ENCODE data around the gene MRPL36. TPM values are rescaled to one million over a fixed set of nuclear protein-coding genes. Genes with fewer than 3 reads are reported as not detected.
"Not testable (repeated sequence)": the region's sequence is repeated elsewhere in the genome, so short reads cannot be mapped to it uniquely, and the experiment has no call there.

MRPL36 gene
- total RNA-seq (2014; rRNA removed; shearing (Covaris generic)), result 72.8 and 96.3 TPM in 2 replicates

DNA sequence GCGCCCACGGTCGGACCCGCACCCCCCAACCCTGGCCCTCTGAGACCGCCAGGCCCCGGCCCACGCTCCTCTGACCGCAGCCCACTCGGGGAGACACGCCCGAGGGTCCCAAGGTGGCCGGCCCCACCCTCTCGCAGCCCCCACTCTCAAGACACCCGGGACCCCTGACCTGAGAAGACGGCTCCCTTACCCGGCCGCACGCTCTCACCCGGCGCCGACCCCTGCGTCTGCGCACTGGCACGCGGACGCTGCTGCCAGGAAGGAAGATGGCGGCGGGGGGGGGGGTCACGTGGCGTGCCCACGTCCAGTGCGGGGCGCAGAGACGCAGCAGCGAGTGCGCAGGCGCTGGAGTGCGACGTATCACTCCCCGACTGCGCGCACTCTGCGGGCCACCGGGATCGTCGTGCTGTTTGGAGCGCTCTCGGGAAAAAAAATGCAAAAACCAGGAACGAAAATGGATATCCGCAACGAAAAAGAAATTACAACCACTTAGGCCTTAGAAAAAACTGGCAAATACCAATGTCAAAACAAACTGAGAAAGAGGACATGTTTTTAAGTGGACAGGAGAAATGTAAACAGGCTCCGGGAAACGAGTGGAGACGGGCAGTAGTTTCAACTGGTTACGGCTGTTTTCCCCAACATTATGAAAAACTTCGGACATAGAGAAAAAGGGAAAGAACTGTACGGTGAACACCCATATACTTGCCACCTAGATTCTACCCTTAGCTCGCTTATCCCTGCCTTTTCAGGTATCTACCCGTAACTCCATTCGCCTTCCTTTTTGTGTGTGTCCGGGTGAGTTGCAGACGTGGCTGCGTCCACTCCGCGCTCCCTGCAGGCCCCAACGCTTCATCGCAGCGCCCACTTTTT is at the start of gene MRPL36:
MRPL36 (minus strand) TSS at position 236 of the 870 bp plus-strand sequence. CDS start 902 bp downstream, outside the sequence.
- Histone ChIP-seq H3K27ac (peak within 1 kb of the TSS; percentile 76), H3K4me3 (peak within 1 kb of the TSS; percentile 92), H3K4me1 (replicated peaks) (peaks cover 28% of the 10 kb centered on the region), H3K27me3 (replicated peaks) (no peaks in the 10 kb centered on the region), H3K36me3 (peaks cover 68% of the 10 kb centered on the region), H3K9me3 (replicated peaks) (peaks cover 5% of the 10 kb centered on the region; the same call in 1 of the 2 replicates)
- DNase-seq (ENCODE audit: low read depth in 1 of 2, low spot score in 2 of 2), result peak; percentile 86 to 93

DNA sequence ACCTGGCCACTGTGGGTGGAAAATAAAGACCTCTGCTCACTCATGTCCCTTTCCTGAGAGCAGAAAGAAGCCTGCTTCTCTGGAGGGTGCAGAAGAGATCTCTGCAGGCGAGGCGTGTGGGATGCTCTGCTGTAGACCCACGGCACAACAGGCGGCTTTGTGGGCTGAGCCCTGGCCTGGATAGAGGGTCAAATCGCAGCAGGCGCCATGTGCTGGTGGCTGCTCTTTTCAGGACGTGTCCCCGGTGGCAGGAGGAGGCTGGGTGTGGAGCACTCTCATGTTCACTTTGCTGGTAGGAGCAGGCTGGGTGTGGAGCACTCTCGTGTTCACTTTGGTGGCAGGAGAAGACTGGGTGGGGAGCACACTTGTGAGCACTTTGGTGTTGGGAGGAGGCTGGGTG is 48.0 kb upstream of the MRPL36 start:
- Histone ChIP-seq H3K27me3 (replicated peaks) (peaks cover 26% of the 10 kb centered on the region), H3K9me3 (replicated peaks) (no peaks in the 10 kb centered on the region), H3K4me1 (replicated peaks) (no peaks in the 10 kb centered on the region), H3K36me3 (no peaks in the 10 kb centered on the region), H3K4me3 (no peak overlapping the region), H3K27ac (no peak overlapping the region)
- DNase-seq (ENCODE audit: low read depth in 1 of 2, low spot score in 2 of 2), result no peak

DNA sequence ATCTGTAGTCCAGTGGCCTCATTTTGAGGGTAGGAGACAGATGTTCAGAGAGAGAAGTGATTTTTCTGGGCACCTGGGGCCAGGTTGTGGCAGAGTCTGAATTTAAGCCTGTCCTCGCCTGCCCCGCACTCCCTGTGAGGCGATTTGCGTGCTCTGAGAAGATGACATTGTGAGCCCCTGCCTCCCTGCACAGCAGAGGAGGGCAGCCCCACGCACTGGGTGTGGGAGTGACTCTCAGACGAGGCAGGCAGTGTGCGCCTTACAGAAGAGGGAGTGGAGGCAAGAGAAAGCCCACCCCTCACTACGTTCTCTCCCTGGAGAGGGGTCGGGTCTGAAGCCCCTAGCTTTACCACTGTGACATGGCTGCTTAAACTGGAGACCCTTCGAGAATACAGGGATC is 47.4 kb upstream of the MRPL36 start:
- no peak for DNase-seq (ENCODE audit: low read depth in 1 of 2, low spot score in 2 of 2)
- no peaks in the 10 kb centered on the region for H3K9me3 ChIP-seq (replicated peaks)
- H3K36me3 ChIP-seq, result no peaks in the 10 kb centered on the region
- H3K27me3 ChIP-seq (replicated peaks), result peaks cover 31% of the 10 kb centered on the region
- no peaks in the 10 kb centered on the region for H3K4me1 ChIP-seq (replicated peaks)
- no peak overlapping the region for H3K27ac ChIP-seq
- no peak overlapping the region for H3K4me3 ChIP-seq

DNA sequence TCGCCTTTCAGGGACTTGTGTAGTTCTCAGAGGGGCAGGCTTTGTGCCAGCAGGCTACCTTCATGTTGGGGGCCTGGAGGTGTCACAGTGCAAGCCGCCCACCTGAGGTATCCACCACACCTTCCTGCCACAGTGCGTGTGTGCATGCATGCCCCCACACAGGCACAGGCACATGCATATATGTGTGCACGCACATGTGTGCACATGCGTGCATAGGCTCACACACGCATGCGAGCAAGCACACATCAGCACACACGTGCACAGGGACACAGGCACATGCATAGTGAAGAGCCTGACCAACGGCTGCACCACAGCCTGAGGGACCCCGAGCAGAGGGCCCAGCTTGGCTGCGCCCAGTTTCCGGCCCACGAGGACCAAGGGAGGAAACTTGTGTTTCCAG is 46.9 kb upstream of the MRPL36 start:
- DNase-seq (ENCODE audit: low read depth in 1 of 2, low spot score in 2 of 2), result no peak
- no peak overlapping the region for H3K4me3 ChIP-seq

DNA sequence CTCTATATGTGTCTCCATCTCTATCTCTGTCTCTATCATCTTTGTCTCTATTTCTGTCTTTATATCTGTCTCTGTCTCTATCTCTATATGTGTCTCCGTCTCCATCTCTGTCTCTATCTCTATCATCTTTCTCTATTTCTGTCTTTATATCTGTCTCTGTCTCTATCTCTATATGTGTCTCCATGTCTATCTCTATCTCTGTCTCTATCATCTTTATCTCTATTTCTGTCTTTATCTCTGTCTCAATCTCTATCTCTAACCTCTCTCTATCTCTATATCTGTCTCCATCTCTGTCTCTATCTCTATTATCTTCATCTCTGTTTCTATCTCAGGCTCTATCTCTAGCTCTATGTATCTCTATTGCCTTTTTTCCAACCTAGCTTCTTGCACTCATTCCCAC is 46.1 kb upstream of the MRPL36 start:
- DNase-seq (ENCODE audit: low read depth in 1 of 2, low spot score in 2 of 2), result no peak
- H3K36me3 ChIP-seq, result no peaks in the 10 kb centered on the region

More for the DNA sequence above, 46.9 kb upstream of the MRPL36 start:
- Histone ChIP-seq H3K4me1 (replicated peaks) (no peaks in the 10 kb centered on the region), H3K27me3 (replicated peaks) (peaks cover 33% of the 10 kb centered on the region), H3K9me3 (replicated peaks) (no peaks in the 10 kb centered on the region), H3K27ac (no peak overlapping the region), H3K36me3 (no peaks in the 10 kb centered on the region)

DNA sequence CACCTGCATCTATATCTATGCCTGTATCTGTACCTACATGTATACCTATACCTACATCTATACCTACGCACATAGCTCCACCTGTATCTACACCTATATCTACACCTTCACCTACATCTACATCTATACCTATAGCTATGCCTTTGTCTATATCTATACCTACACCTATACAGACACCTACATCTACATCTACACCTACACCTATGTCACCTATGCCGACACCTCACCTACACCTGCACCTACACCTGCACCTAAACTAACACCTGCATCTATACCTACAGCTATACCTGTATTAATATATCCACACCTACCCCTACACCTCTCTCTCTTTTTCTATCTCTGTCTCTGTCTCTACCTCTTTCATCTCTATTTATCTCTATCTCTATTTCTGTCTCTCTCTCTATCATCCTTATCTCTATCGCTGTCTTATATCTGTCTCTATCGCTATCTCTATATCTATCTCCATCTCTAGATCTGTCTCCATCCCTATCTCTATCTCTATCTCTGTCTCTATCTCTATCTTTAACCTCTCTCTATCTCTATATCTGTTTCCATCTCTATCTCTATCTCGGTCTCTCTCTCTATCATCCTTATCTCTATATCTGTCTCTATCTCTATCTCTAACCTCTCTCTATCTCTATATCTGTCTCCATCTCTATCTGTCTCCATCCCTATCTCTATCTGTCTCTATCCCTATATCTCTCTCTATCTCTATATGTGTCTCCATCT is 45.2 kb upstream of the MRPL36 start:
- Histone ChIP-seq H3K4me3 (no peak overlapping the region), H3K4me1 (replicated peaks) (no peaks in the 10 kb centered on the region), H3K9me3 (replicated peaks) (no peaks in the 10 kb centered on the region), H3K27ac (no peak overlapping the region), H3K27me3 (replicated peaks) (peaks cover 26% of the 10 kb centered on the region), H3K36me3 (no peaks in the 10 kb centered on the region)
- no peak for DNase-seq (ENCODE audit: low read depth in 1 of 2, low spot score in 2 of 2)

More for the DNA sequence above, 46.1 kb upstream of the MRPL36 start:
- H3K4me3 ChIP-seq, result no peak overlapping the region
- H3K4me1 ChIP-seq (replicated peaks), result no peaks in the 10 kb centered on the region
- H3K9me3 ChIP-seq (replicated peaks), result no peaks in the 10 kb centered on the region
- H3K27ac ChIP-seq, result no peak overlapping the region
- H3K27me3 ChIP-seq (replicated peaks), result peaks cover 29% of the 10 kb centered on the region

DNA sequence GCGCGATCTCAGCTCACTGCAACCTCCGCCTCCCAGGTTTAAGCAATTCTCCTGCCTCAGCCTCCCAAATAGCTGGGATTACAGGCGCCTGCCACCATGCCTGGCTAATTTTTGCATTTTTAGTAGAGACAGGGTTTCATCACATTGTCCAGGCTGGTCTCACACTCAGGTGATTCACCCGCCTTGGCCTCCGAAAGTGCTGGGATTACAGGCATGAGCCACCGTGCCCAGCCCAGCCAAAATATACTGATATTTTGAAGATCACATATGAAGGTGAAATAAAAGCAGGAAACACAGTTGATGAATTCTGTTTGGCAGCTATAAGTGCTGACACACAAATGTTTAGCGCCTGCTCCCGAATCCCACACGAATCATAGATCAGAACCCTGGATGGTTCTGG is 44.1 kb upstream of the MRPL36 start:
- H3K4me1 ChIP-seq (replicated peaks); H3K4me3 ChIP-seq; H3K9me3 ChIP-seq (replicated peaks); H3K36me3 ChIP-seq; DNase-seq (ENCODE audit: low read depth in 1 of 2, low spot score in 2 of 2); H3K27ac ChIP-seq: not testable (repeated sequence)
- peaks cover 29% of the 10 kb centered on the region for H3K27me3 ChIP-seq (replicated peaks)

DNA sequence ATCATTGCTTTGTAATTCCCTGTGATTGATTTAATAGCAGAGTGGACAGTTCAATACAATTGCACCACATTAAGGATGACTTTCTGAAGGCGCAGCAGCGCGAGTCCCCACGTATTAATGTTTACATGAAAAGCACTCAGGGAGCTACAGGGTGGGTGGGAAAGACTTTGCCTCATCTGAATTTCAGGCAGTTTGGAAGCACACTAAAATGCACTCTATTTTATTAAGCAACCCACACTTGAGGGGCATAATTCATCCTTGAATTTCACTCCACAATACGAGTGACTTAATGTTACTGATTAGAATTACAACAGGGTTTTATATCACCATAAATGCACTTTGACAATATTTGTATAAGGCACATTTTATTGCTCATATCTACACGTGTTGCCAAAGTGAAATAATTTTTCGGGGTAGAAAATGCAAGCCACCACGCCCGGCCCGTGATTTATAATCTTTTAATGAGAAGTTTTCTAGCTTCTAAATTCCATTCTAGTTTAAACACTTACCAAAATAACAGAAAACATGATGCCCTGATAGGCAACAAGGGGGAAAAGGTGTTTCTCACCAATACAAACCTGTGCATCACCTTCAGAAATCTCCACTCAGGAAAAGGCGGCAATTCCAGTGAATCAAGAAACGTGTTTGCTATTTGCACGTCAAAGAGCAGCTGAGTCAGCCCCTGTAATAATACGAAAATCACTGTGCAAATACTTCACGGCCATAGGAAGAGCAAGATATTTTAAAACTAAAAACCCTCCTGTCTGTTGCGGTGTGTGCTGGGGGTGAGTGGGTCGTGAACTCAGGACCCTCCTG is 42.6 kb upstream of the MRPL36 start:
- Histone ChIP-seq H3K4me1 (replicated peaks) (no peaks in the 10 kb centered on the region), H3K36me3 (no peaks in the 10 kb centered on the region), H3K4me3 (no peak overlapping the region), H3K9me3 (replicated peaks) (no peaks in the 10 kb centered on the region), H3K27me3 (replicated peaks) (peaks cover 38% of the 10 kb centered on the region), H3K27ac (no peak overlapping the region)
- no peak for DNase-seq (ENCODE audit: low read depth in 1 of 2, low spot score in 2 of 2)

DNA sequence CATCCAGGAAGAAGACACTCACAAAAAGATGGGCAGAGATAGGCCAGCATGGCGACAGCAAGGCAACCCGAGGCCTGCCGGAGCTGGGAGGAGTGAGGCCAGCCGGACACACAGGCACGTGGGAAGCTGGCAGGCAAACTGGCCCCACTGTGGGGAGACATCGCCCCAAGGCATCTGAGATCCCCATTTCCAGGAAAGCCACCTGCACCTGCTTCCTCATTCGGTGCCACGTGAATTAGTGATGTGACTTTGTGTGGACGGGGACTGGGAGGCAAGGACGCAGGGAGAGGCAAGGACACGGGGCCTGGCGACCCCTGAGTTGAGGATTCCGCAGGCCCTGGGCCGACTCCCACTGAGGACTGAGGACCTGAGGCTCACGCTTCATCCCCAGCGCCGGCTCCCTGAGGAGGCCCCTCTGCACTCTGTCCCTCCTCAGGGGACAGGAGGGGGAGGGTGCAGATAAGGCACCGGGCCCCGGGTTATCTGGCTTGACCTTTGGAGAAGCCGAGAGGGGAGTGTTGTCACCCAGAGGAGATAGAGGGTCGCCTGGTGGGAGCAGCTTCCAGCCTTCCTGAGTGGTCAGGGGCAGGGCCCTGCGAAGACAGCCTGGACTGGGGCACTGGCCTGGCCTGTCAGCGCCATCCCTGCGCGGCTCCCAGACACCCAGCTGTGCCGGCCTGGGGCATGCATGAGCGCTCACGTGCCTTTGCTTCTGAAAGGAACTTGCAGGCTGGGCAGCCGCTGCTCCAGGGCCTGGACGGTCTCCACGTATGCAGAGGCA is 41.3 kb upstream of the MRPL36 start:
- Histone ChIP-seq H3K4me1 (replicated peaks) (no peaks in the 10 kb centered on the region), H3K36me3 (no peaks in the 10 kb centered on the region), H3K4me3 (no peak overlapping the region), H3K27ac (no peak overlapping the region), H3K27me3 (replicated peaks) (peaks cover 48% of the 10 kb centered on the region), H3K9me3 (replicated peaks) (no peaks in the 10 kb centered on the region)
- no peak for DNase-seq (ENCODE audit: low read depth in 1 of 2, low spot score in 2 of 2)

DNA sequence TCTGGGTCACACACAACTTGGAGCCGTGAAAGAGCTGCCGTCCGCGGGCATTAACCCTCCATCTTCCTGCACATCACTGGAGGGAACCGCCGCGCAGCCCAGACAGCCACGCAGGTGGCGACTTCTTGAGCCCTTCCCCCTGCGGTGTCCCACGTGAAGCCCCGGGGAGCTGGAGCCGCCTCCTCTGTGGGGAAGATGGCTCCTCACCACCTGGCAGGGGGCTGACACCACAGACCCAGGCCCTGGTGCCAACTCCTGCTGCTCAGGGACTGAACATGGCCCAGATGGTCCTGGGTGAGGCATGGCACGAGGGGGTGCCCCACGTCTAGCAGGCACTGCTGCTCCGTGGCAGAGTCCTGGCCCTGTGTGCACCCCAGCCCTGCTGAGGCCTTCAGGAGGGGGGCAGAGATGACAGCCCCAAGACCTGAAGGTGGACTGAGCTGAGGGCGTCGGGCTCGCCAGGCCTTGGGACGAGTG is 40.5 kb upstream of the MRPL36 start:
- Histone ChIP-seq H3K27ac (no peak overlapping the region), H3K36me3 (no peaks in the 10 kb centered on the region), H3K4me3 (no peak overlapping the region), H3K4me1 (replicated peaks) (no peaks in the 10 kb centered on the region), H3K27me3 (replicated peaks) (peaks cover 53% of the 10 kb centered on the region), H3K9me3 (replicated peaks) (no peaks in the 10 kb centered on the region)
- no peak for DNase-seq (ENCODE audit: low read depth in 1 of 2, low spot score in 2 of 2)

DNA sequence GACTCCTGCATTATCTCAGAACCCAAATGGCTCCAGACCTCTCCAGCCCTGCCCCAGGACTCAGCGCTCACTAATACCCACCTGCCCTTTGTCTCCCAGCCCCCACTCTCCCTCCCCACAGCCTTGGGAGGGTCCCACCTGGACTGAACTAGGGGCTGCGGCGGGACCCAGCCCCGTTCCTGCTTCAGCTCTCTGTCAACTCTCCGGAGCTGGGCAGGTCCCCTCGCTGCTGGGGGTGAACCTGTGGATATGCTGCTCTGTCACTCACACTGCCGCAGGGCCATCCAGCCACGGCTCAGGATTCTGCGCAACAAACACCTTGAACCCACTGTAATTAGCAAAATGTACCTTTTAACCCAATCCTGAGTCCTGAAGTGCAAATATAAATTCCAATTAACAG is 38.4 kb upstream of the MRPL36 start:
- DNase-seq (ENCODE audit: low read depth in 1 of 2, low spot score in 2 of 2), result no peak
- Histone ChIP-seq H3K4me1 (replicated peaks) (no peaks in the 10 kb centered on the region), H3K36me3 (no peaks in the 10 kb centered on the region), H3K27ac (no peak overlapping the region), H3K27me3 (replicated peaks) (peaks cover 66% of the 10 kb centered on the region), H3K4me3 (no peak overlapping the region), H3K9me3 (replicated peaks) (no peaks in the 10 kb centered on the region)

DNA sequence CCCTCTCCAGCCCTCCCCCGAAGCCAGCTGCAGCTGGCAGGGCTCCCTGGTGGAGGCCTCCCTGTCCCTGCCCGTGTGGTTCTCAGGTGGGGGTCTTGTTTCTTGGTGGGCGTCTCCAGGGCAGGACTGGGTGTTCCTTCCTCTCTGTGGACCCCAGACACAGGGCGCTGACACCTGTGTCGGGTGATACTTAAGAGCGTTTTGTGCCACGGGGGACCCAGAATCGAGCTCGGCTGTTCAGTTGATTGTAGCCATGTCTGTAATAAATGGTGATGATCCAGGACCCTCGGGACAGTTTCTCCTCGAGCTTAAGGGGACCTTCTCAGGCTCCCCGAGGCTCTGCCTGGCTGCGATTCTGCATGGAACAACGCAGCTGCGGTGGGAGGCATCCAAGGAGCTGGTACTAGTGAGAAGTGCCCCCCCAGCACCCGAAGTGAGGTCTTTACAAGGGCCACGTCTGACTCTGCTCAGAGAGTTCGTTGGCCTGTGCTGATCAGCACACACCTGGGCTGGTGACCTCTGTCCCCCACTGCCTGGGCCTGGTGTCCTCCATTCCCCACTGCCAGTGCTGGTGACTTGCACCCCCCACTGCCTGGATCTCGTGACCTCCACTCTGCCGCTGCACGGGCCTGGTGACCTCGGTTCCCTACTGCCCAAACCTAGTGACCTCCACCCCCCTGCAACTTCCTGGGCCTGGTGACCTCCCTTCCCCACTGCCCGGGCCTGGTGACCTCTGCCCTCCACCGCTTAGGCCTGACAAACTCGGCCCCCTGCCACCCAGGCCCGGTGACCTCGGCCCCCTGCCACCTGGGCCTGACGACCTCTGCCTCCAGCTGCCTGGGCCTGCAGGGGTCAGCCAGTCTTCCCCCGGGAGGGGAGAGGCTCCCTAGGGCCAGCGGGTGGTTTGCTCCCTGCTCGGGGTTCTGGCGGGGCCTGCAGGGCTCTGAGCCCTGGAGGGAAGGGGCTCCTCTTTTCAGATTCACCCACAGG is 37.5 kb upstream of the MRPL36 start:
- DNase-seq (ENCODE audit: low read depth in 1 of 2, low spot score in 2 of 2), result no peak
- no peaks in the 10 kb centered on the region for H3K36me3 ChIP-seq
- no peak overlapping the region for H3K27ac ChIP-seq
- peaks cover 3% of the 10 kb centered on the region; the same call in 1 of the 2 replicates for H3K4me1 ChIP-seq (replicated peaks)
- no peaks in the 10 kb centered on the region for H3K9me3 ChIP-seq (replicated peaks)
- peaks cover 70% of the 10 kb centered on the region for H3K27me3 ChIP-seq (replicated peaks)
- H3K4me3 ChIP-seq, result no peak overlapping the region

Data from SJSA1 (cell line).